NT2/D1 (cell line): Measurements from ENCODE around the gene SPOP.
A peak's percentile ranks its signal among the peaks of the same experiment; 100 is the strongest.
"Not testable (repeated sequence)": the region's sequence is repeated elsewhere in the genome, so short reads cannot be mapped to it uniquely, and the experiment has no call there.

Experiments
- DNase-seq: peaks from one replicate; pipeline ENCODE4 v3.0.0-alpha.2; 2011; ENCODE audit warnings: low read depth, low spot score
- H3K27me3 ChIP-seq: 2 replicates; pipeline ENCODE4 v1.6.0; 2011; ENCODE audit warnings: mild to moderate bottlenecking; ENCODE audit not compliant: insufficient read length, insufficient read depth
- H3K36me3 ChIP-seq: 2 replicates; pipeline ENCODE4 v1.6.1; 2011; ENCODE audit warnings: mild to moderate bottlenecking, low read length, mixed read lengths; ENCODE audit not compliant: insufficient read depth, insufficient read length
- H3K4me1 ChIP-seq: 2 replicates; pipeline ENCODE4 v1.5.1; 2011; ENCODE audit not compliant: insufficient read depth, insufficient read length
- H3K4me3 ChIP-seq: 2 replicates; pipeline ENCODE4 v1.5.1; 2011; ENCODE audit warnings: low read depth; ENCODE audit not compliant: insufficient read length
- H3K9ac ChIP-seq: 2 replicates; pipeline ENCODE4 v1.6.0; 2011; ENCODE audit warnings: low read depth; ENCODE audit not compliant: insufficient read length
- H3K9me3 ChIP-seq: 2 replicates; pipeline ENCODE4 v1.5.1; 2011; ENCODE audit warnings: mild to moderate bottlenecking, low read length; ENCODE audit not compliant: insufficient read depth
- SUZ12 ChIP-seq: IDR thresholded peaks from 2 replicates; pipeline ENCODE4 v1.6.1; 2011; ENCODE audit not compliant: insufficient read length, insufficient read depth; ENCODE audit errors: extremely low read depth
- YY1 ChIP-seq: IDR thresholded peaks from 2 replicates; pipeline ENCODE4 v1.6.1; 2011; ENCODE audit not compliant: insufficient read length, insufficient read depth
- ZNF274 ChIP-seq: IDR thresholded peaks from 2 replicates; pipeline ENCODE4 v1.6.1; 2011; ENCODE audit warnings: mild to moderate bottlenecking, low read depth, low read length

SPOP gene

GRCh38 chr17:49574323-49574781, 103.5 kb downstream of the SPOP start:
- DNase-seq, result no peak
- H3K9me3 ChIP-seq, result peaks cover 9% of the 10 kb centered on the region; the same call in 1 of the 2 replicates
- TF ChIP-seq ZNF274 (no peak), SUZ12 (no peak), YY1 (no peak)
- no peak overlapping the region for H3K9ac ChIP-seq
- peaks cover 39% of the 10 kb centered on the region for H3K4me1 ChIP-seq
- no peak overlapping the region for H3K4me3 ChIP-seq
- H3K36me3 ChIP-seq, result no peaks in the 10 kb centered on the region
- H3K27me3 ChIP-seq, result peaks cover 30% of the 10 kb centered on the region

GRCh38 chr17:49573510-49574322, 104.2 kb downstream of the SPOP start:
- Histone ChIP-seq H3K9ac (peak overlapping the region; percentile 34), H3K9me3 (peaks cover 9% of the 10 kb centered on the region; the same call in 1 of the 2 replicates), H3K27me3 (peaks cover 27% of the 10 kb centered on the region), H3K4me3 (no peak overlapping the region), H3K4me1 (peaks cover 39% of the 10 kb centered on the region), H3K36me3 (no peaks in the 10 kb centered on the region)
- no peak for DNase-seq
- no peak for TF ChIP-seq SUZ12
- TF ChIP-seq YY1, result no peak
- no peak for TF ChIP-seq ZNF274

GRCh38 chr17:49572806-49573420, 105.0 kb downstream of the SPOP start:
- Histone ChIP-seq H3K27me3 (peaks cover 19% of the 10 kb centered on the region), H3K36me3 (no peaks in the 10 kb centered on the region), H3K4me1 (peaks cover 38% of the 10 kb centered on the region), H3K4me3 (no peak overlapping the region), H3K9me3 (peaks cover 9% of the 10 kb centered on the region; the same call in 1 of the 2 replicates), H3K9ac (no peak overlapping the region)
- TF ChIP-seq ZNF274 (no peak), YY1 (no peak), SUZ12 (no peak)
- DNase-seq, result no peak

GRCh38 chr17:49572226-49572625, 105.7 kb downstream of the SPOP start:
- H3K27me3 ChIP-seq, result peaks cover 12% of the 10 kb centered on the region
- H3K9me3 ChIP-seq, result peaks cover 9% of the 10 kb centered on the region; the same call in 1 of the 2 replicates

GRCh38 chr17:49571764-49572163, 106.1 kb downstream of the SPOP start:
- Histone ChIP-seq H3K9ac (no peak overlapping the region), H3K27me3 (peaks cover 9% of the 10 kb centered on the region), H3K36me3 (no peaks in the 10 kb centered on the region), H3K9me3 (peaks cover 9% of the 10 kb centered on the region; the same call in 1 of the 2 replicates), H3K4me1 (peaks cover 31% of the 10 kb centered on the region), H3K4me3 (no peak overlapping the region)
- no peak for DNase-seq
- TF ChIP-seq YY1, result no peak
- TF ChIP-seq ZNF274, result no peak
- no peak for TF ChIP-seq SUZ12

More at GRCh38 chr17:49572226-49572625, 105.7 kb downstream of the SPOP start:
- Histone ChIP-seq H3K4me3 (no peak overlapping the region), H3K4me1 (peaks cover 35% of the 10 kb centered on the region), H3K36me3 (no peaks in the 10 kb centered on the region), H3K9ac (no peak overlapping the region)
- no peak for DNase-seq
- TF ChIP-seq SUZ12, result no peak
- no peak for TF ChIP-seq ZNF274
- no peak for TF ChIP-seq YY1

- no peak for TF ChIP-seq YY1
- TF ChIP-seq SUZ12, result no peak
- TF ChIP-seq ZNF274, result no peak
These were observed 106.6 kb downstream of the SPOP start for GRCh38 chr17:49571283-49571682.

GRCh38 chr17:49570540-49571242, 107.2 kb downstream of the SPOP start:
- no peak for DNase-seq
- no peak for TF ChIP-seq ZNF274
- TF ChIP-seq YY1, result no peak
- no peak for TF ChIP-seq SUZ12
- Histone ChIP-seq H3K36me3 (no peaks in the 10 kb centered on the region), H3K27me3 (peaks cover 9% of the 10 kb centered on the region), H3K4me1 (peaks cover 31% of the 10 kb centered on the region), H3K4me3 (no peak overlapping the region), H3K9ac (no peak overlapping the region), H3K9me3 (peaks cover 9% of the 10 kb centered on the region; the same call in 1 of the 2 replicates)

More at GRCh38 chr17:49571283-49571682, 106.6 kb downstream of the SPOP start:
- H3K4me1 ChIP-seq, result peaks cover 31% of the 10 kb centered on the region
- H3K4me3 ChIP-seq, result no peak overlapping the region
- H3K9me3 ChIP-seq, result peaks cover 9% of the 10 kb centered on the region; the same call in 1 of the 2 replicates
- H3K36me3 ChIP-seq, result no peaks in the 10 kb centered on the region
- peaks cover 9% of the 10 kb centered on the region for H3K27me3 ChIP-seq
- no peak overlapping the region for H3K9ac ChIP-seq
- no peak for DNase-seq

- H3K4me1 ChIP-seq, result peaks cover 16% of the 10 kb centered on the region
- H3K9ac ChIP-seq, H3K36me3 ChIP-seq, DNase-seq, H3K27me3 ChIP-seq, H3K4me3 ChIP-seq, H3K9me3 ChIP-seq: not testable (repeated sequence)
These were observed 109.2 kb downstream of the SPOP start for GRCh38 chr17:49568695-49569047.
